H1 (cell line): ENCODE results near the gene CCT3. TPM values are rescaled to one million over a fixed set of nuclear protein-coding genes. Genes with fewer than 3 reads are reported as not detected.

ENCODE experiments used
- CTCF ChIA-PET: fragments of 300-600 bp; sonication (Branson Sonifier 250); formaldehyde crosslinking; loops from one replicate; lab custom pipeline; 2021; ENCODE audit not compliant: partially characterized antibody; lab: Charles Lee
- POLR2A ChIA-PET: fragments of 300-600 bp; sonication (Branson Sonifier 250); formaldehyde crosslinking; loops from one replicate; lab custom pipeline; 2021; ENCODE audit warnings: inconsistent platforms; ENCODE audit not compliant: partially characterized antibody; lab: Charles Lee
- DNase-seq, 2 experiments: peaks; one replicate each; pipeline versions ENCODE4 v3.0.0 to v3.0.0-alpha.2; 2010 to 2022; ENCODE audit warnings: low spot score in 2 of 2, low read depth in 1 of 2, mixed read lengths in 1 of 2
- FAIRE-seq: peaks from 2 replicates; lab custom pipeline; 2011; peaks lifted over from hg19 to GRCh38; lab: Jason Lieb, UNC
- H2AFZ ChIP-seq: 2 replicates; pipeline ENCODE4 v1.8.1; 2012; ENCODE audit warnings: low read length, inconsistent platforms
- H2AK5ac ChIP-seq: 2 replicates; pipeline ENCODE4 v1.6.1; 2013; ENCODE audit warnings: low read depth, low read length
- H2BK120ac ChIP-seq: replicated peaks from 2 replicates; pipeline ENCODE3; 2013; ENCODE audit warnings: low read depth, low read length, inconsistent platforms
- H2BK12ac ChIP-seq: 2 replicates; pipeline ENCODE4 v1.6.1; 2013; ENCODE audit warnings: low read depth, low read length
- H2BK15ac ChIP-seq: 2 replicates; pipeline ENCODE4 v1.6.1; 2013; ENCODE audit warnings: low read length
- H2BK20ac ChIP-seq: 2 replicates; pipeline ENCODE4 v1.6.1; 2013; ENCODE audit warnings: low read length
- H2BK5ac ChIP-seq: 2 replicates; pipeline ENCODE4 v1.6.1; 2013; ENCODE audit warnings: low read depth, low read length
- H3K14ac ChIP-seq: 2 replicates; pipeline ENCODE4 v1.6.1; 2013; ENCODE audit warnings: inconsistent platforms; ENCODE audit not compliant: insufficient read length
- H3K18ac ChIP-seq: 2 replicates; pipeline ENCODE4 v1.6.1; 2013; ENCODE audit warnings: low read length; ENCODE audit errors: extremely low read depth
- H3K23ac ChIP-seq: 2 replicates; pipeline ENCODE4 v1.6.1; 2013; ENCODE audit warnings: inconsistent platforms; ENCODE audit not compliant: insufficient read length
- H3K23me2 ChIP-seq: 2 replicates; pipeline ENCODE4 v1.6.1; 2013; ENCODE audit warnings: low read depth, low read length
- H3K27ac ChIP-seq: 2 replicates; pipeline ENCODE4 v1.6.1; 2011; ENCODE audit warnings: low read depth, low read length, inconsistent platforms
- H3K27me3 ChIP-seq, 4 experiments: replicated peaks in 1 of 4; 1 replicate in 1 of 4; 2 replicates in 3 of 4; pipeline versions ENCODE4 v1.6.1 to v1.8.1; 2011 to 2013; ENCODE audit warnings: low read length in 3 of 4, mild to moderate bottlenecking in 3 of 4, inconsistent platforms in 2 of 4, mixed read lengths in 2 of 4, moderate library complexity in 1 of 4; ENCODE audit not compliant: control insufficient read depth in 3 of 4, insufficient read depth in 3 of 4; ENCODE audit errors: extremely low read depth in 1 of 4
- H3K36me3 ChIP-seq, 4 experiments: 2 replicates each; pipeline versions ENCODE4 v1.6.1 to v1.8.1; 2011 to 2013; ENCODE audit warnings: mild to moderate bottlenecking in 4 of 4, low read length in 3 of 4, moderate library complexity in 2 of 4, control low read depth in 1 of 4, inconsistent platforms in 1 of 4; ENCODE audit not compliant: insufficient read depth in 4 of 4, control insufficient read depth in 2 of 4
- H3K4ac ChIP-seq: replicated peaks from 2 replicates; pipeline ENCODE3; 2013; ENCODE audit warnings: low read length, low read depth, mixed read lengths, inconsistent platforms; ENCODE audit not compliant: insufficient read length
- H3K4me1 ChIP-seq, 4 experiments: replicated peaks in 1 of 4; 1 replicate in 1 of 4; 2 replicates in 3 of 4; pipeline versions ENCODE4 v1.6.1 to v1.8.1; 2011 to 2013; ENCODE audit warnings: low read length in 3 of 4, inconsistent platforms in 2 of 4, mixed read lengths in 1 of 4; ENCODE audit not compliant: insufficient read depth in 4 of 4, control insufficient read depth in 3 of 4
- H3K4me2 ChIP-seq, 2 experiments: 2 replicates each; pipeline versions ENCODE4 v1.6.1 to v1.8.1; 2011 to 2013; ENCODE audit warnings: low read depth in 2 of 2, low read length in 2 of 2, control low read depth in 1 of 2, inconsistent platforms in 1 of 2, mild to moderate bottlenecking in 1 of 2; ENCODE audit not compliant: insufficient read depth in 1 of 2
- H3K4me3 ChIP-seq, 4 experiments: fragments of 200-600, 300-600 bp in 1 of 4; sonication (generic), shearing (Covaris generic), sonication (Bioruptor Twin) in 1 of 4; 2 replicates each; pipeline versions ENCODE4 v1.5.1 to v1.8.1; 2011 to 2016; ENCODE audit warnings: low read length in 4 of 4, low read depth in 3 of 4, control low read depth in 2 of 4, inconsistent platforms in 2 of 4, mild to moderate bottlenecking in 2 of 4, mixed read lengths in 1 of 4, moderate library complexity in 1 of 4; ENCODE audit not compliant: insufficient read depth in 2 of 4; ENCODE audit errors: extremely low read depth in 1 of 4
- H3K56ac ChIP-seq: replicated peaks from 2 replicates; pipeline ENCODE3; 2013; ENCODE audit warnings: low read depth, mild to moderate bottlenecking, mixed read lengths, low read length, inconsistent platforms; ENCODE audit not compliant: insufficient read length
- H3K79me1 ChIP-seq: 2 replicates; pipeline ENCODE4 v1.6.1; 2013; ENCODE audit warnings: low read depth, low read length, control low read depth
- H3K79me2 ChIP-seq, 2 experiments: 2 replicates each; pipeline versions ENCODE4 v1.6.1 to v1.8.1; 2012 to 2013; ENCODE audit warnings: low read length in 2 of 2, mild to moderate bottlenecking in 2 of 2, inconsistent platforms in 1 of 2; ENCODE audit not compliant: insufficient read depth in 2 of 2, control insufficient read depth in 1 of 2
- H3K9ac ChIP-seq, 4 experiments: replicated peaks in 1 of 4; 1 replicate in 1 of 4; 2 replicates in 3 of 4; pipeline versions ENCODE4 v1.6.1 to v1.8.1; 2011 to 2013; ENCODE audit warnings: low read depth in 3 of 4, low read length in 3 of 4, control low read depth in 2 of 4, mild to moderate bottlenecking in 2 of 4, moderate library complexity in 2 of 4, inconsistent platforms in 1 of 4; ENCODE audit errors: extremely low read depth in 1 of 4
- H3K9me3 ChIP-seq, 2 experiments: 2 replicates each; pipeline versions ENCODE4 v1.6.1 to v1.8.1; 2012 to 2013; ENCODE audit warnings: mild to moderate bottlenecking in 2 of 2, moderate library complexity in 2 of 2, control low read depth in 1 of 2, inconsistent platforms in 1 of 2, low read depth in 1 of 2, low read length in 1 of 2, mixed read lengths in 1 of 2; ENCODE audit not compliant: insufficient read depth in 2 of 2
- H4K20me1 ChIP-seq, 2 experiments: replicated peaks in 1 of 2; 2 replicates each; pipeline versions ENCODE3 to v1.8.1; 2011 to 2013; ENCODE audit warnings: inconsistent platforms in 2 of 2, low read length in 2 of 2, mild to moderate bottlenecking in 1 of 2; ENCODE audit not compliant: insufficient read depth in 2 of 2, control insufficient read depth in 1 of 2
- H4K5ac ChIP-seq: 2 replicates; pipeline ENCODE4 v1.6.1; 2013; ENCODE audit warnings: low read length, low read depth, mixed read lengths, inconsistent platforms; ENCODE audit not compliant: insufficient read length
- H4K8ac ChIP-seq: 2 replicates; pipeline ENCODE4 v1.8.0; 2013; ENCODE audit warnings: mild to moderate bottlenecking, moderate library complexity, low read length, inconsistent platforms; ENCODE audit not compliant: insufficient read depth; ENCODE audit errors: extremely low read depth
- H4K91ac ChIP-seq: replicated peaks from 2 replicates; pipeline ENCODE3; 2013; ENCODE audit warnings: low read length, mixed read lengths, inconsistent platforms; ENCODE audit not compliant: insufficient read length
- BCL11A ChIP-seq, 2 experiments: IDR thresholded peaks; one replicate each; pipeline ENCODE4 v1.6.1; 2011; ENCODE audit warnings: low read depth in 2 of 2, low read length in 2 of 2, mild to moderate bottlenecking in 2 of 2
- CHD2 ChIP-seq: IDR thresholded peaks from 2 replicates; pipeline ENCODE4 v1.6.1; 2012; ENCODE audit warnings: low read length, improper control_type of control experiment
- FOSL1 ChIP-seq: IDR thresholded peaks from 2 replicates; pipeline ENCODE4 v1.6.1; 2011; ENCODE audit warnings: mild to moderate bottlenecking, low read depth, low read length, moderate library complexity; ENCODE audit not compliant: insufficient read depth
- PHF8 ChIP-seq: fragments of 200-600 bp; sonication (generic); conservative IDR thresholded peaks from 2 replicates; pipeline ENCODE4 v1.7.1; 2012; ENCODE audit warnings: low read depth, mild to moderate bottlenecking, inconsistent platforms, low read length, moderate library complexity
- SRF ChIP-seq: IDR thresholded peaks from 2 replicates; pipeline ENCODE4 v1.6.1; 2011; ENCODE audit warnings: mild to moderate bottlenecking, low read depth, low read length, moderate library complexity
- polyA plus RNA-seq, 7 experiments: library from polyadenylated mRNA; depleted of rRNA in 3 of 7; stranded (reverse) in 5 of 7; unstranded in 2 of 7; fragments of >200 nt in 5 of 7; fragments of 200-250 nt in 2 of 7; gene quantifications; 1 replicate in 5 of 7; 2 replicates in 1 of 7; 4 replicates in 1 of 7; pipeline versions ENCODE4 v1.2.1 to v1.2.3, GENCODE V29; 2011 to 2013; ENCODE audit warnings: missing spikeins in 2 of 7, mixed read lengths in 2 of 7
- total RNA-seq: library from RNA; stranded (reverse); fragmentation: NEBNext Ultra II Directional; extraction: Animal tissue kit (Norgen Biotek cat#: 25700); gene quantifications from 2 replicates; pipeline ENCODE4 v1.2.1, GENCODE V29; 2021

Gene CCT3
- total and polyA plus RNA-seq, 2 of the 8 experiments (the other 6 are each of a cell fraction or from before 2014, with no cell fraction given) = 431 to 480 TPM

- Histone ChIP-seq H3K36me3 (peaks cover 27 to 72% (median 56%) of the 10 kb centered on the region in 4 experiments), H2AK5ac (no peak overlapping the region), H3K4me2 (no peak overlapping the region), H4K91ac (no peak overlapping the region), H3K9me3 (no peaks in the 10 kb centered on the region), H4K20me1 (peaks cover 0 to 5% of the 10 kb centered on the region in 2 experiments), H3K23ac (no peak overlapping the region), H2BK120ac (no peak overlapping the region), H4K5ac (no peak overlapping the region), H3K23me2 (no peaks in the 10 kb centered on the region), H3K14ac (no peak overlapping the region), H3K9ac (no peak overlapping the region), H2BK20ac (no peak overlapping the region), H2BK5ac (no peak overlapping the region), H3K79me1 (no peaks in the 10 kb centered on the region), H2BK15ac (no peak overlapping the region), H3K4ac (no peak overlapping the region), H3K27me3 (no peaks in the 10 kb centered on the region), H3K4me3 (no peak overlapping the region), H3K18ac (no peak overlapping the region), H2BK12ac (no peak overlapping the region), H3K4me1 (no peaks in the 10 kb centered on the region), H3K56ac (no peak overlapping the region), H3K79me2 (no peaks in the 10 kb centered on the region), H2AFZ (no peak overlapping the region), H4K8ac (no peak overlapping the region), H3K27ac (no peak overlapping the region)
- FAIRE-seq (no peak), DNase-seq (no peak)
- ChIA-PET POLR2A (interaction anchor here (1.0 to 16.5 kb wide), 5 partner anchors 10 to 29 kb away, joined by 3 to 221 read pairs (median 8); partner anchors contain the start of genes SMG5 and TMEM79), CTCF (interaction anchor here (0.6 to 4.5 kb wide), 3 partner anchors 10 to 52 kb away, joined by 4 to 30 read pairs (median 5); no protein-coding TSS in a partner anchor)
- TF ChIP-seq SRF (no peak), FOSL1 (no peak), CHD2 (no peak), PHF8 (no peak), BCL11A (IDR thresholded peaks at IDR 0.05; ENCODE audit: low read depth in 2 of 2, low read length in 2 of 2) (no peak)
Observed at GRCh38 chr1:156308078-156308477, 30.0 kb downstream of the CCT3 start.
